ENCODE measurements around the gene PIP4K2A.

DNA sequence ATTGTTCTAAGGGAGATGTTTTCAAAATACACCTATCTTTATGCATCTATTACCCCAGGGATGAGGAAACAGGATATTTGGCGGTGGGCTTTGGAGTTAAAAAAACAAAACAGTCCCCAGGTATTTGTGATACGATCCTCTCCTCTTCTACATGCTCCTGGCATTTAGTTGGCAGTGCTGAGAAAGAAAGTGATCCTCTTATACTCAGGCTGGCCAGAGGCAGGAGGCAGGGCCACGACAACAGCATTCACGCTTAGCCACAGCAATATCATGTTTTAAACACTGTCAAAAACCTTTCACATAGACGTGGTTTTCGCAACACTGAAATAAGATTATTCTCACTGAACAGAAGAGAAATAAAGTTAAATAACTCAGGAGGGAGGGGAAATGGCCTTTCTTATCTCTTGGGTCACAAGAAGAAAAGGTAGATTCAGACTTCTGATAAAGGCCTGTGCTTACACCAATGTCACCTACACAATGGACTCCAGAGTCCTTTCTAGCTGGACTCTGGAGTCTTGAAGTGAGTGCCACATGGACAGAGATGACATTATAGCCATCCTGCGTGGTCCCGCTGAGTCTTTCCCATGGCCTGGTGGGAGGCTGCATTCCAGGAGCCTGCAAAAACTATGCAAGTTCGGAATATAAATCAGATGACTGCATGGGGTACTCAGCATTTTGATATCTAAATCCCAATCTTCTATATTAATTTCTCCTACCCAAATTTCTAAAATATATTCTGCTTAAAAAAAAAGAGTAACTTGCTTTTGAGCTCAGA is 88.7 kb downstream of the PIP4K2A start:
- TF ChIP-seq POLR2A (IDR thresholded peaks at IDR 0.05; ENCODE audit: low read depth, low read length) = no peak
- TF ChIP-seq, protein P1, sequence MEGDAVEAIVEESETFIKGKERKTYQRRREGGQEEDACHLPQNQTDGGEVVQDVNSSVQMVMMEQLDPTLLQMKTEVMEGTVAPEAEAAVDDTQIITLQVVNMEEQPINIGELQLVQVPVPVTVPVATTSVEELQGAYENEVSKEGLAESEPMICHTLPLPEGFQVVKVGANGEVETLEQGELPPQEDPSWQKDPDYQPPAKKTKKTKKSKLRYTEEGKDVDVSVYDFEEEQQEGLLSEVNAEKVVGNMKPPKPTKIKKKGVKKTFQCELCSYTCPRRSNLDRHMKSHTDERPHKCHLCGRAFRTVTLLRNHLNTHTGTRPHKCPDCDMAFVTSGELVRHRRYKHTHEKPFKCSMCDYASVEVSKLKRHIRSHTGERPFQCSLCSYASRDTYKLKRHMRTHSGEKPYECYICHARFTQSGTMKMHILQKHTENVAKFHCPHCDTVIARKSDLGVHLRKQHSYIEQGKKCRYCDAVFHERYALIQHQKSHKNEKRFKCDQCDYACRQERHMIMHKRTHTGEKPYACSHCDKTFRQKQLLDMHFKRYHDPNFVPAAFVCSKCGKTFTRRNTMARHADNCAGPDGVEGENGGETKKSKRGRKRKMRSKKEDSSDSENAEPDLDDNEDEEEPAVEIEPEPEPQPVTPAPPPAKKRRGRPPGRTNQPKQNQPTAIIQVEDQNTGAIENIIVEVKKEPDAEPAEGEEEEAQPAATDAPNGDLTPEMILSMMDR (IDR thresholded peaks at IDR 0.05; ENCODE audit: extremely low read depth in 1 of 2, insufficient read depth in 1 of 2, low read depth in 1 of 2, low read length in 2 of 2) = no peak
- TF ChIP-seq MYC (IDR thresholded peaks at IDR 0.05; ENCODE audit: low read depth, low read length) = no peak
- no peak for TF ChIP-seq POLR2AphosphoS5 (IDR thresholded peaks at IDR 0.05; ENCODE audit: insufficient read depth, low read depth, low read length)
- TF ChIP-seq GATA2 (IDR thresholded peaks at IDR 0.05; ENCODE audit: insufficient read depth, insufficient read length, low read depth, low read length) = no peak
- TF ChIP-seq EZH2 (IDR thresholded peaks at IDR 0.05; ENCODE audit: borderline replicate concordance, low read depth, low read length, severe bottlenecking) = no peak
- no peak for TF ChIP-seq FOS (IDR thresholded peaks at IDR 0.05; ENCODE audit: borderline replicate concordance, insufficient read depth, low read length)
- TF ChIP-seq JUN (IDR thresholded peaks at IDR 0.05; ENCODE audit: borderline replicate concordance, insufficient read depth, insufficient read length, low read depth) = no peak
- no peak for TF ChIP-seq MAX (IDR thresholded peaks at IDR 0.05; ENCODE audit: insufficient read depth, insufficient read length)
